Keratinocyte (primary cell): ENCODE data around the gene ASCC2. TPM values are rescaled to one million over a fixed set of nuclear protein-coding genes. Genes with fewer than 3 reads are reported as not detected.

Source experiments
- DNase-seq: peaks from one replicate; pipeline ENCODE4 v3.0.0-alpha.2; 2011; ENCODE audit warnings: low read depth, missing footprints, low spot score
- FAIRE-seq: peaks from 2 replicates; lab custom pipeline; 2011; peaks lifted over from hg19 to GRCh38; lab: Jason Lieb, UNC
- H2AFZ ChIP-seq: 2 replicates; pipeline ENCODE4 v1.6.0; 2012; ENCODE audit warnings: low read length, control low read depth, inconsistent platforms; ENCODE audit not compliant: control insufficient read depth
- H3K27ac ChIP-seq: 2 replicates; pipeline ENCODE4 v1.5.1; 2011; ENCODE audit warnings: low read length; ENCODE audit not compliant: control insufficient read depth, insufficient read depth
- H3K27me3 ChIP-seq: 3 replicates; pipeline ENCODE4 v1.6.0; 2011; ENCODE audit warnings: low read length; ENCODE audit not compliant: control insufficient read depth, insufficient read depth; ENCODE audit errors: extremely low read depth
- H3K36me3 ChIP-seq, 2 experiments: 2 replicates in 1 of 2; 3 replicates in 1 of 2; pipeline ENCODE4 v1.5.1; 2011; ENCODE audit warnings: low read length in 2 of 2, mild to moderate bottlenecking in 1 of 2; ENCODE audit not compliant: control insufficient read depth in 2 of 2, insufficient read depth in 2 of 2; ENCODE audit errors: extremely low read depth in 1 of 2
- H3K4me1 ChIP-seq: 3 replicates; pipeline ENCODE4 v1.5.1; 2011; ENCODE audit warnings: low read length; ENCODE audit not compliant: control insufficient read depth, insufficient read depth; ENCODE audit errors: extremely low read depth
- H3K4me2 ChIP-seq: 3 replicates; pipeline ENCODE4 v1.6.0; 2011; ENCODE audit warnings: low read depth, low read length; ENCODE audit not compliant: control insufficient read depth, insufficient read depth; ENCODE audit errors: extremely low read depth
- H3K4me3 ChIP-seq, 3 experiments: fragments of 200-600 bp in 1 of 3; sonication (generic) in 1 of 3; 2 replicates in 2 of 3; 3 replicates in 1 of 3; pipeline ENCODE4 v1.5.1; 2011 to 2016; ENCODE audit warnings: low read length in 3 of 3, mild to moderate bottlenecking in 3 of 3, control low read depth in 2 of 3, inconsistent platforms in 1 of 3, low read depth in 1 of 3, mixed read lengths in 1 of 3, mixed run types in 1 of 3, moderate library complexity in 1 of 3; ENCODE audit not compliant: control insufficient read depth in 2 of 3, insufficient read depth in 2 of 3; ENCODE audit errors: extremely low read depth in 1 of 3
- H3K79me2 ChIP-seq: 2 replicates; pipeline ENCODE4 v1.6.0; 2012; ENCODE audit warnings: low read length; ENCODE audit not compliant: control insufficient read depth, insufficient read depth
- H3K9ac ChIP-seq: 3 replicates; pipeline ENCODE4 v1.6.0; 2011; ENCODE audit warnings: low read length; ENCODE audit not compliant: control insufficient read depth, insufficient read depth; ENCODE audit errors: extremely low read depth
- H3K9me1 ChIP-seq: 3 replicates; pipeline ENCODE4 v1.6.0; 2011; ENCODE audit warnings: low read length; ENCODE audit not compliant: control insufficient read depth, insufficient read depth; ENCODE audit errors: extremely low read depth
- H3K9me3 ChIP-seq: 2 replicates; pipeline ENCODE4 v1.5.1; 2012; ENCODE audit warnings: low read depth, low read length; ENCODE audit not compliant: control insufficient read depth
- H4K20me1 ChIP-seq: 3 replicates; pipeline ENCODE4 v1.6.0; 2011; ENCODE audit warnings: low read length; ENCODE audit not compliant: control insufficient read depth, insufficient read depth; ENCODE audit errors: extremely low read depth
- CTCF ChIP-seq, 3 experiments: IDR thresholded peaks in 1 of 3; conservative IDR thresholded peaks in 1 of 3; optimal IDR thresholded peaks in 1 of 3; 2 replicates in 2 of 3; 3 replicates in 1 of 3; pipeline versions ENCODE3 to v1.5.1; 2011; ENCODE audit warnings: low read length in 3 of 3, mild to moderate bottlenecking in 3 of 3, moderate library complexity in 2 of 3, control low read depth in 1 of 3, inconsistent platforms in 1 of 3; ENCODE audit not compliant: insufficient read depth in 2 of 3; ENCODE audit errors: extremely low read depth in 1 of 3
- EZH2 ChIP-seq: IDR thresholded peaks from one replicate; pipeline ENCODE4 v1.6.1; 2012; ENCODE audit warnings: inconsistent platforms, mild to moderate bottlenecking, low read length, moderate library complexity
- dilution Hi-C: fragments of 300-500 bp; cut with MboI; formaldehyde crosslinking; loops from one replicate; pipeline ENCODE4 v1.7.0; 2020; ENCODE audit warnings: low sequenced_read_pairs; ENCODE audit not compliant: extremely low pct_ligation_motif_present
- polyA plus RNA-seq, 5 experiments: library from polyadenylated mRNA; depleted of rRNA in 3 of 5; stranded (reverse) in 3 of 5; stranded (forward) in 1 of 5; unstranded in 1 of 5; fragments of >200 nt; gene quantifications; 1 replicate in 1 of 5; 2 replicates in 3 of 5; 3 replicates in 1 of 5; pipeline versions ENCODE4 v1.2.1 to v1.2.3, GENCODE V29; 2011 to 2012; ENCODE audit warnings: missing spikeins in 2 of 5, low read depth in 1 of 5, low replicate concordance in 1 of 5

The ASCC2 gene
- polyA plus RNA-seq, 1 donor (not counting 4 experiments of a cell fraction or from before 2014, with no cell fraction given), result 51.3 TPM

GRCh38 chr22:29846290-29846689 lies 8.2 kb upstream of the ASCC2 start:
- Histone ChIP-seq H2AFZ (no peak overlapping the region), H4K20me1 (no peaks in the 10 kb centered on the region), H3K4me2 (no peak overlapping the region), H3K4me1 (peaks cover 19% of the 10 kb centered on the region), H3K4me3 (no peak overlapping the region), H3K27ac (no peak overlapping the region), H3K27me3 (no peaks in the 10 kb centered on the region), H3K9me3 (no peaks in the 10 kb centered on the region), H3K79me2 (no peaks in the 10 kb centered on the region), H3K9ac (no peak overlapping the region), H3K36me3 (no peaks in the 10 kb centered on the region), H3K9me1 (no peaks in the 10 kb centered on the region)
- no peak for DNase-seq
- no peak for FAIRE-seq
- dilution Hi-C loops, result no loop called here
- TF ChIP-seq CTCF (optimal IDR thresholded peaks at IDR 0.05 in 1 of 3, IDR thresholded peaks at IDR 0.05 in 1 of 3, conservative IDR thresholded peaks at IDR 0.05 in 1 of 3; ENCODE audit: extremely low read depth in 1 of 3, insufficient read depth in 2 of 3, low read length in 3 of 3) (no peak), EZH2 (no peak)

- H3K27me3 ChIP-seq, result no peaks in the 10 kb centered on the region
- H4K20me1 ChIP-seq, result no peaks in the 10 kb centered on the region
- peaks cover 2% of the 10 kb centered on the region for H3K79me2 ChIP-seq
- FAIRE-seq (peak; percentile 99), DNase-seq (peak; percentile 58)
- TF ChIP-seq EZH2, result no peak
- no peak for TF ChIP-seq CTCF (optimal IDR thresholded peaks at IDR 0.05 in 1 of 3, IDR thresholded peaks at IDR 0.05 in 1 of 3, conservative IDR thresholded peaks at IDR 0.05 in 1 of 3; ENCODE audit: extremely low read depth in 1 of 3, insufficient read depth in 2 of 3, low read length in 3 of 3)
- peak overlapping the region; percentile 37 for H3K9ac ChIP-seq
- peaks cover 24% of the 10 kb centered on the region for H3K4me1 ChIP-seq
- H3K27ac ChIP-seq, result peak overlapping the region; percentile 68
- no peak overlapping the region for H3K4me3 ChIP-seq
- dilution Hi-C loops, result no loop called here
- no peaks in the 10 kb centered on the region for H3K9me1 ChIP-seq
- peak overlapping the region; percentile 11 for H3K4me2 ChIP-seq
- no peaks in the 10 kb centered on the region for H3K36me3 ChIP-seq
- no peaks in the 10 kb centered on the region for H3K9me3 ChIP-seq
- no peak overlapping the region for H2AFZ ChIP-seq
Measured at GRCh38 chr22:29842740-29843139, 4.7 kb upstream of the ASCC2 start.
